Activated naive CD8-positive, alpha-beta T cell (primary cell): ENCODE data around the gene TMEM53.
"Not testable (repeated sequence)": the region's sequence is repeated elsewhere in the genome, so short reads cannot be mapped to it uniquely, and the experiment has no call there.

Experiments
- H3K27ac Mint-ChIP-seq: one replicate; pipeline ENCODE4 v1.8.0; 2021; ENCODE audit warnings: mixed read lengths
- H3K27me3 Mint-ChIP-seq: one replicate; pipeline ENCODE4 v1.8.0; 2021; ENCODE audit warnings: mixed read lengths
- H3K36me3 Mint-ChIP-seq: one replicate; pipeline ENCODE4 v1.8.0; 2021; ENCODE audit warnings: mixed read lengths
- H3K4me1 Mint-ChIP-seq: one replicate; pipeline ENCODE4 v1.8.0; 2021; ENCODE audit warnings: low read depth, mixed read lengths
- H3K4me3 Mint-ChIP-seq: one replicate; pipeline ENCODE4 v1.8.0; 2021; ENCODE audit warnings: mild to moderate bottlenecking, mixed read lengths
- H3K9me3 Mint-ChIP-seq: one replicate; pipeline ENCODE4 v1.8.0; 2021; ENCODE audit warnings: low read depth, mixed read lengths

The TMEM53 gene

GRCh38 chr1:44670751-44671640 is 3.3 kb downstream of the TMEM53 start:
- Mint-ChIP-seq H3K27me3 (no peaks in the 10 kb centered on the region), H3K36me3 (no peaks in the 10 kb centered on the region), H3K9me3 (no peaks in the 10 kb centered on the region), H3K27ac (no peak overlapping the region), H3K4me1 (peaks cover 25% of the 10 kb centered on the region), H3K4me3 (no peak overlapping the region)

DNA sequence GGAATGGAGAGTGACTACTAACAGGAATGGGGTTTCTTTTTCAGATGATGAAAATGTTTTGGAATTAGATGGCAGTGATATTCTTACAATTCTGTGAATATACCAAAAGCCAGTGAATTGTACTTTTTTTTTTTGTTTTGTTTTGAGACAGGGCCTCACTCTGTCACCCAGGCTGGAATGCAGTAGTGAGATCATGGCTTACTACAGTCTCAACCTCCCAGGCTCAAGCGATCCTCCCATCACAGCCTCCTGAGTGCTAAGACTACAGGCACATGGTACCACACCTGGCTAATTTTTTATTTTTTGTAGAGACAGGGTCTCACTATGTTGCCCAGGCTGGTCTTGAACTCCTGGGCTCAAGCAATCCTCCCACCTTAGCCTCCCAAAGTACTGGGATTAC is 7.6 kb downstream of the TMEM53 start:
- H3K27ac Mint-ChIP-seq, H3K4me3 Mint-ChIP-seq, H3K27me3 Mint-ChIP-seq, H3K36me3 Mint-ChIP-seq, H3K9me3 Mint-ChIP-seq: not testable (repeated sequence)
- H3K4me1 Mint-ChIP-seq: peaks cover 19% of the 10 kb centered on the region

DNA sequence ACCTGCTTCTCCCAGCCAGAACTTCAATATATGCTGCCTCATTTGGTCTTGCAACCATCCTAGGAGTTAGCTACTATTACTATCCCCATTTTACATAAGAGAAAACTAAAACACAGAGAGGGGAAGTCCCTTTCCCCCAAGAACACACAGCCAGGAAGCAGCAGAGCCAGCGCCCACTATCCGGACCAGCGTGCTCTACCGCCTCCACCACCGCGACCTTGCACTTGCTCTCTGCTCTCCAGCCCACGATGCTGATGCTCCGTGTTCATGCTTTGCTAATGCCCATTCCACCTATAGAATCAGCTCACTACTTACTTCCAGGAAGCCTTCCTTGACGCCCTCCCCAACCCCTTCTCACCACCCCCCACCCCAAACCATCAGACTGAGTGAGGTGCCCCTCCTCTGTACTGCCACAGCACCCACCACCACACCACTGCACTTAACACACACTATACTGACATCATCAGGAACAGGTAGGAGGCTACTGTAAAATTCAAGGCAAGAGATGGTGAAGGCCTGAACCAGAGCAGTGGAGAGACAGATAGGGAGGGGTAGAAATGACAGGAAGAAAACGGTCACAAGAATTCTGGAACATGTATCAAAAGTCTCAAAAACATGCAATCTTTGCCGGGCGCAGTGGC is 9.4 kb downstream of the TMEM53 start:
- peak overlapping the region; percentile 64 for H3K27ac Mint-ChIP-seq
- peak overlapping the region; percentile 52 for H3K4me3 Mint-ChIP-seq
- H3K27me3 Mint-ChIP-seq: no peaks in the 10 kb centered on the region
- H3K4me1 Mint-ChIP-seq: peaks cover 19% of the 10 kb centered on the region
- H3K9me3 Mint-ChIP-seq: no peaks in the 10 kb centered on the region
- no peaks in the 10 kb centered on the region for H3K36me3 Mint-ChIP-seq

GRCh38 chr1:44663417-44663816 is 10.9 kb downstream of the TMEM53 start:
- no peaks in the 10 kb centered on the region for H3K27me3 Mint-ChIP-seq
- no peak overlapping the region for H3K4me3 Mint-ChIP-seq
- H3K27ac Mint-ChIP-seq: no peak overlapping the region
- H3K9me3 Mint-ChIP-seq: no peaks in the 10 kb centered on the region
- peaks cover 19% of the 10 kb centered on the region for H3K4me1 Mint-ChIP-seq
- no peaks in the 10 kb centered on the region for H3K36me3 Mint-ChIP-seq

GRCh38 chr1:44662683-44663030 is 11.6 kb downstream of the TMEM53 start:
- H3K4me3 Mint-ChIP-seq: no peak overlapping the region
- no peak overlapping the region for H3K27ac Mint-ChIP-seq
- no peaks in the 10 kb centered on the region for H3K9me3 Mint-ChIP-seq
- H3K4me1 Mint-ChIP-seq: peaks cover 19% of the 10 kb centered on the region
- H3K27me3 Mint-ChIP-seq: no peaks in the 10 kb centered on the region
- H3K36me3 Mint-ChIP-seq: no peaks in the 10 kb centered on the region

GRCh38 chr1:44661781-44662682 is 12.2 kb downstream of the TMEM53 start:
- Mint-ChIP-seq H3K4me3 (no peak overlapping the region), H3K4me1 (peaks cover 19% of the 10 kb centered on the region), H3K27ac (no peak overlapping the region), H3K36me3 (no peaks in the 10 kb centered on the region), H3K9me3 (no peaks in the 10 kb centered on the region), H3K27me3 (no peaks in the 10 kb centered on the region)

DNA sequence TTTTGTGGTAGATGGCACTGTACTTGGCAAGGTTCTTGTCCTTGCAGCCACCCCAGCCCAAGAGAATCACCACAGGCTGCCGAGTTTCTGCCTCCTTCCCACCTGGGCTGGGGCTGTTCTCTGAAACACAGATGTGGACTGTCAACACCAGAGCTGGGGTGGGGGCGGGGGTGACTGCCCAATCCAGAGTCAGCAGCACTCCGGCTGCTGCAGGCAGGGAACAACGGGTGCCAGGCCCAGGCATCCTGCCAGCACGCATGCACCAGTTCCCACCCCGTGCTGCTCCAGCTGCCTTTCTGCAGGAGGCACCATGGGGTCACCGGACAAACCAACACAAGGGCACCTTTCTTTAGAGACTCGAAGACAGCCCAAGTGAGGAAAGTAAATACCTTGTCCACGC is 14.1 kb downstream of the TMEM53 start:
- Mint-ChIP-seq H3K27me3 (no peaks in the 10 kb centered on the region), H3K36me3 (no peaks in the 10 kb centered on the region), H3K4me3 (no peak overlapping the region), H3K27ac (no peak overlapping the region), H3K4me1 (peaks cover 14% of the 10 kb centered on the region), H3K9me3 (no peaks in the 10 kb centered on the region)

GRCh38 chr1:44659566-44659965 is 14.7 kb downstream of the TMEM53 start:
- H3K4me1 Mint-ChIP-seq: peaks cover 8% of the 10 kb centered on the region
- no peak overlapping the region for H3K4me3 Mint-ChIP-seq
- no peaks in the 10 kb centered on the region for H3K36me3 Mint-ChIP-seq
- H3K9me3 Mint-ChIP-seq: no peaks in the 10 kb centered on the region
- H3K27me3 Mint-ChIP-seq: no peaks in the 10 kb centered on the region
- H3K27ac Mint-ChIP-seq: no peak overlapping the region

- H3K9me3 Mint-ChIP-seq: no peaks in the 10 kb centered on the region
- H3K4me3 Mint-ChIP-seq: no peak overlapping the region
- H3K27me3 Mint-ChIP-seq: no peaks in the 10 kb centered on the region
- H3K36me3 Mint-ChIP-seq: no peaks in the 10 kb centered on the region
- H3K4me1 Mint-ChIP-seq: no peaks in the 10 kb centered on the region
- H3K27ac Mint-ChIP-seq: no peak overlapping the region
Measured at GRCh38 chr1:44655609-44656008, 18.7 kb downstream of the TMEM53 start.

GRCh38 chr1:44654621-44655187 is 19.6 kb downstream of the TMEM53 start:
- no peak overlapping the region for H3K27ac Mint-ChIP-seq
- H3K4me3 Mint-ChIP-seq: no peak overlapping the region
- H3K36me3 Mint-ChIP-seq: no peaks in the 10 kb centered on the region
- H3K9me3 Mint-ChIP-seq: no peaks in the 10 kb centered on the region
- H3K4me1 Mint-ChIP-seq: no peaks in the 10 kb centered on the region
- H3K27me3 Mint-ChIP-seq: no peaks in the 10 kb centered on the region

DNA sequence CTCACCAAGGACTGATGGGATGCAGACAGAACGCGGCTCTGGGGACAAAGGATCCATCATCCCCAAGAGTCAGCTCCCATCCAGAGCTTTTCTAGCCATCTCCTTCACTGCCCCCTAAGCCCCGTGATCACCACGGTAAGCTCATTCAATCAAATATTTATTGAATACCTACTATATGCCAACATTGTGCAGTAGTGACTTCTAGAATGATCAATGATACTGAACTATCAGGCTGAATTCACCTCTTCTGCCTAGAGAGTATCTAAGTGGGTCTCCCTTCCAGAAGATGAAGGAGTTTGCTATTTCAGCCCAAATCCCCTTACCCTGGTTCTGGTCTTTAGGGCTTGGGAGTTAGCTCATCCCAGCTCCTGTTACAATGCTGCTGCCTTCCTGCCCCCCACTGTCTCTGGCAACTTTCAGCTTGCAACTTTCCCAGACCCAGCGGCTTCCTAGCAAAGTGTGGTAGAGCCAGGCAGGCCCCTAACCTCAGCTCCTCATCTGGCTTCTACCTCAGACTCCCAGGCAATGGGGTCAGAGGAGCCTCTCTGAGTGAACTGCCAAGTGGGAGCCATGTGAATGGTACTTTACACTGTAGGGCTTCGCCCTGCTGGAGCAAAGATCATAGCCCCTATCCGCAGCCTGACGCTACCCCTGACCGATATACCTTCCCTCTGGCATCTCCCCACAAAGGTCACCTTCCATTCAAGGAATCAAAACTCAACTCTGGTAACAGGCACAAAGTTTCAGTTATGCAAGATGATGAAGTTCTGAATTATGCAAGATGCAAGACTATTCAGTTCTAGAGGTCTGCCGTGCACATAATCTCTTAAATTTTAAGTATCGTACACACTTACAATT is 20.9 kb downstream of the TMEM53 start:
- no peaks in the 10 kb centered on the region for H3K9me3 Mint-ChIP-seq
- no peak overlapping the region for H3K4me3 Mint-ChIP-seq
- no peak overlapping the region for H3K27ac Mint-ChIP-seq

DNA sequence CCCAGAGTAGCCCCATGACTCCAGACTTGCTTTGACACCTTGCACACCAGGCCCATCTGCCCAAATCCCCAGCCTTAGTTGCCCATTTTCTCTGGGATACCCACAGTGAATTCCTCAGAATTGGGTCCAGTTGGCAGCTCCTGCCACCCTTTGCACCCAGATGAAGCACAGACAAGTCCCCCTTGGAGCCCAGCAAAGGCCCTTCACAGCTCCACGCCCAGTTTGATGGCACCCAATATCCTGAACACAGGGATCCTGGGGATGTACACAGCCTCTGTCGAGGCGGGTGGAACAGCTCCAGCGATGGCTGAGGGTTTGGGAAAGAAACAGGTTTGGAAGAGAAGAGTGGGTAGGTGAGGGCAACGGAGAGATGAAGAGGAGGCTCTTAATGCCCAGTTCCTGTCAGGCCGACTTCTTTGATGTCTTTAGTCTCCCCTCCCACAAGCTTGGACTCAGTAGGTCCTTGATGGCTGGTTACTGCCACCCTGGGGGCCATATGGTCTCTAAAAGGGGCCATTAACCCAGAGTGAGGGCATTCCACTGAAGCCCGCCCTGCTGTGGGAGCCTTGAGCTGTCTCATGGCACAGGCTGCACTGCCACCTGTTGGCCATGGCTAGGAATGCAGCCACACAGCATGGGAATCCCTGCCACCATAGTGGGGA is 21.7 kb downstream of the TMEM53 start:
- Mint-ChIP-seq H3K9me3 (no peaks in the 10 kb centered on the region), H3K27ac (no peak overlapping the region), H3K36me3 (no peaks in the 10 kb centered on the region)

More for the DNA sequence above, 20.9 kb downstream of the TMEM53 start:
- H3K4me1 Mint-ChIP-seq: no peaks in the 10 kb centered on the region
- H3K36me3 Mint-ChIP-seq: no peaks in the 10 kb centered on the region
- H3K27me3 Mint-ChIP-seq: no peaks in the 10 kb centered on the region

DNA sequence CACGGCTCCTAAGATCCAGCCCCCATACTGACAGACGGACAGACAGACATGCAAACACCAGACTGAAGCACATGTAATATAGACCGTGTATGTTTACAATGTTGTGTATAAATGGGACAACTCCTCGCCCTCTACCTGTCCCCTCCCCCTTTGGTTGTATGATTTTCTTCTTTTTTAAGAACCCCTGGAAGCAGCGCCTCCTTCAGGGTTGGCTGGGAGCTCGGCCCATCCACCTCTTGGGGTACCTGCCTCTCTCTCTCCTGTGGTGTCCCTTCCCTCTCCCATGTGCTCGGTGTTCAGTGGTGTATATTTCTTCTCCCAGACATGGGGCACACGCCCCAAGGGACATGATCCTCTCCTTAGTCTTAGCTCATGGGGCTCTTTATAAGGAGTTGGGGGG is 23.2 kb downstream of the TMEM53 start:
- Mint-ChIP-seq H3K27ac (no peak overlapping the region), H3K36me3 (no peaks in the 10 kb centered on the region), H3K4me3 (no peak overlapping the region), H3K4me1 (no peaks in the 10 kb centered on the region), H3K9me3 (no peaks in the 10 kb centered on the region), H3K27me3 (no peaks in the 10 kb centered on the region)

More for the DNA sequence above, 21.7 kb downstream of the TMEM53 start:
- no peaks in the 10 kb centered on the region for H3K27me3 Mint-ChIP-seq
- no peak overlapping the region for H3K4me3 Mint-ChIP-seq
- no peaks in the 10 kb centered on the region for H3K4me1 Mint-ChIP-seq
